DOHH2 (cell line): ENCODE measurements around the gene TAF3.

ENCODE experiments used
- H3F3A ChIP-seq: fragments of 200-600 bp; sonication (generic), shearing (Covaris generic); 2 replicates; pipeline ENCODE4 v1.6.0; 2016; ENCODE audit warnings: antibody characterized with exemption, mild to moderate bottlenecking; ENCODE audit not compliant: control insufficient read depth, insufficient read depth
- H3K27ac ChIP-seq: fragments of 200-600 bp; sonication (generic); 2 replicates; pipeline ENCODE4 v1.5.1; 2014; ENCODE audit warnings: low read depth, mild to moderate bottlenecking, low read length, moderate library complexity
- H3K27me3 ChIP-seq: fragments of 200-600 bp; sonication (generic); 2 replicates; pipeline ENCODE4 v1.6.1; 2014; ENCODE audit warnings: mild to moderate bottlenecking, low read length, mixed read lengths; ENCODE audit not compliant: control insufficient read depth
- H3K36me3 ChIP-seq: fragments of 200-600 bp; sonication (generic); 2 replicates; pipeline ENCODE4 v1.6.1; 2014; ENCODE audit warnings: mild to moderate bottlenecking, low read length, moderate library complexity, mixed read lengths; ENCODE audit not compliant: control insufficient read depth
- H3K4me1 ChIP-seq: fragments of 200-600 bp; sonication (generic); 2 replicates; pipeline ENCODE4 v1.6.1; 2014; ENCODE audit warnings: mild to moderate bottlenecking, low read length, mixed read lengths; ENCODE audit not compliant: control insufficient read depth
- H3K4me2 ChIP-seq: fragments of 200-600 bp; sonication (generic); 2 replicates; pipeline ENCODE4 v1.6.0; 2014; ENCODE audit warnings: mild to moderate bottlenecking, low read length, moderate library complexity
- H3K4me3 ChIP-seq: fragments of 200-600 bp; sonication (generic); 2 replicates; pipeline ENCODE4 v1.5.1; 2014; ENCODE audit warnings: mild to moderate bottlenecking, low read length, mixed read lengths
- H3K79me2 ChIP-seq: fragments of 200-600 bp; sonication (generic); 2 replicates; pipeline ENCODE4 v1.6.1; 2014; ENCODE audit warnings: mild to moderate bottlenecking, low read length, mixed read lengths; ENCODE audit not compliant: control insufficient read depth
- H3K9me2 ChIP-seq: fragments of 200-600 bp; sonication (generic); replicated peaks from 2 replicates; pipeline ENCODE4 v1.6.1; 2014; ENCODE audit warnings: mild to moderate bottlenecking, low read length, mixed read lengths; ENCODE audit not compliant: control insufficient read depth
- H3K9me3 ChIP-seq: fragments of 200-600 bp; sonication (generic); 2 replicates; pipeline ENCODE4 v1.6.1; 2014; ENCODE audit warnings: antibody characterized with exemption, low read length, mixed read lengths; ENCODE audit not compliant: control insufficient read depth, insufficient read depth
- H4K20me1 ChIP-seq: fragments of 200-600 bp; sonication (generic); 2 replicates; pipeline ENCODE4 v1.6.0; 2014; ENCODE audit warnings: low read depth, mild to moderate bottlenecking, antibody characterized with exemption, low read length, moderate library complexity; ENCODE audit not compliant: control insufficient read depth, insufficient read depth
- CTCF ChIP-seq: fragments of 200-600 bp; sonication (generic); IDR thresholded peaks from one replicate; pipeline ENCODE4 v1.5.1; 2014; ENCODE audit warnings: antibody characterized with exemption, mild to moderate bottlenecking, low read depth, low read length; ENCODE audit not compliant: poor library complexity, severe bottlenecking
- EZH2phosphoT487 ChIP-seq: fragments of 200-600 bp; sonication (generic); IDR thresholded peaks from 2 replicates; pipeline ENCODE4 v1.6.1; 2017; ENCODE audit warnings: borderline replicate concordance, mild to moderate bottlenecking, antibody characterized with exemption, low read length, moderate library complexity, mixed read lengths

Gene TAF3

GRCh38 chr10:8044331-8044907, 226.1 kb downstream of the TAF3 start:
- Histone ChIP-seq H3K27me3 (peaks cover 75% of the 10 kb centered on the region), H3K36me3 (no peaks in the 10 kb centered on the region), H3K4me1 (no peaks in the 10 kb centered on the region), H3K4me2 (no peak overlapping the region), H3F3A (no peaks in the 10 kb centered on the region), H4K20me1 (no peaks in the 10 kb centered on the region), H3K9me2 (no peaks in the 10 kb centered on the region), H3K9me3 (no peaks in the 10 kb centered on the region), H3K79me2 (no peaks in the 10 kb centered on the region), H3K4me3 (no peak overlapping the region), H3K27ac (no peak overlapping the region)
- no peak for TF ChIP-seq EZH2phosphoT487
- no peak for TF ChIP-seq CTCF

- no peak overlapping the region for H3K4me2 ChIP-seq
- no peaks in the 10 kb centered on the region for H3K9me3 ChIP-seq
- H3K9me2 ChIP-seq: no peaks in the 10 kb centered on the region
- no peaks in the 10 kb centered on the region for H3K4me1 ChIP-seq
- no peaks in the 10 kb centered on the region for H3K36me3 ChIP-seq
- H3K27ac ChIP-seq: no peak overlapping the region
- H3K4me3 ChIP-seq: no peak overlapping the region
- no peaks in the 10 kb centered on the region for H3F3A ChIP-seq
- peaks cover 71% of the 10 kb centered on the region for H3K27me3 ChIP-seq
- H4K20me1 ChIP-seq: no peaks in the 10 kb centered on the region
- TF ChIP-seq CTCF (no peak), EZH2phosphoT487 (no peak)
- H3K79me2 ChIP-seq: no peaks in the 10 kb centered on the region
Measured at GRCh38 chr10:8044908-8045725, 226.8 kb downstream of the TAF3 start.

- peaks cover 64% of the 10 kb centered on the region for H3K27me3 ChIP-seq
Measured at GRCh38 chr10:8045726-8046494, 227.6 kb downstream of the TAF3 start.

More at GRCh38 chr10:8045726-8046494, 227.6 kb downstream of the TAF3 start:
- no peak overlapping the region for H3K27ac ChIP-seq
- no peak overlapping the region for H3K4me3 ChIP-seq
- no peaks in the 10 kb centered on the region for H3K9me2 ChIP-seq
- H3F3A ChIP-seq: no peaks in the 10 kb centered on the region
- no peaks in the 10 kb centered on the region for H4K20me1 ChIP-seq
- H3K36me3 ChIP-seq: no peaks in the 10 kb centered on the region
- H3K4me2 ChIP-seq: no peak overlapping the region
- no peaks in the 10 kb centered on the region for H3K9me3 ChIP-seq
- no peaks in the 10 kb centered on the region for H3K79me2 ChIP-seq
- TF ChIP-seq EZH2phosphoT487 (no peak), CTCF (no peak)
- H3K4me1 ChIP-seq: no peaks in the 10 kb centered on the region
